Endothelial cell of umbilical vein (primary cell): ENCODE measurements around the gene NFKB1. TPM values are rescaled to one million over a fixed set of nuclear protein-coding genes. Genes with fewer than 3 reads are reported as not detected.

ENCODE experiments used
- BruUV-seq: library from RNA; stranded (reverse); fragments of 400-500 nt; replicated peaks from 2 replicates; lab custom pipeline; 2021; lab: Mats Ljungman, UMichigan
- CTCF ChIA-PET: fragments of 300-600, 350-600 bp; sonication (Branson Sonifier 250); formaldehyde crosslinking; loops from one replicate; lab custom pipeline; 2021; ENCODE audit warnings: antibody characterized with exemption, inconsistent platforms; lab: Charles Lee
- POLR2A ChIA-PET: fragments of 300-600, 350-600 bp; sonication (Branson Sonifier 250); formaldehyde crosslinking; loops from one replicate; lab custom pipeline; 2021; ENCODE audit warnings: antibody characterized with exemption, inconsistent platforms; lab: Charles Lee
- DNase-seq: peaks from one replicate; pipeline ENCODE4 v3.0.0-alpha.2; 2011; ENCODE audit warnings: low read depth, low spot score
- FAIRE-seq: peaks from 2 replicates; lab custom pipeline; 2011; peaks lifted over from hg19 to GRCh38; lab: Jason Lieb, UNC
- H2AFZ ChIP-seq: 2 replicates; pipeline ENCODE4 v1.6.0; 2012; ENCODE audit warnings: low read depth, low read length, control low read depth, inconsistent platforms
- H3K27ac ChIP-seq: 2 replicates; pipeline ENCODE4 v1.5.1; 2011; ENCODE audit warnings: low read depth, mild to moderate bottlenecking, control low read depth, low read length, moderate library complexity; ENCODE audit not compliant: insufficient read depth
- H3K27me3 ChIP-seq, 2 experiments: 2 replicates each; pipeline versions ENCODE4 v1.6.0 to v1.6.1; 2011; ENCODE audit warnings: low read length in 2 of 2, mixed read lengths in 1 of 2; ENCODE audit not compliant: control insufficient read depth in 2 of 2, insufficient read depth in 2 of 2
- H3K36me3 ChIP-seq, 2 experiments: 2 replicates in 1 of 2; 3 replicates in 1 of 2; pipeline ENCODE4 v1.5.1; 2011; ENCODE audit warnings: low read length in 2 of 2, mild to moderate bottlenecking in 1 of 2, moderate library complexity in 1 of 2; ENCODE audit not compliant: control insufficient read depth in 2 of 2, insufficient read depth in 2 of 2; ENCODE audit errors: extremely low read depth in 1 of 2
- H3K4me1 ChIP-seq: 3 replicates; pipeline ENCODE4 v1.5.1; 2011; ENCODE audit warnings: mild to moderate bottlenecking, low read length; ENCODE audit not compliant: control insufficient read depth, insufficient read depth; ENCODE audit errors: extremely low read depth
- H3K4me2 ChIP-seq: 2 replicates; pipeline ENCODE4 v1.6.1; 2011; ENCODE audit warnings: low read length, control low read depth, mixed read lengths; ENCODE audit not compliant: insufficient read depth
- H3K4me3 ChIP-seq, 3 experiments: fragments of 200-600 bp in 1 of 3; sonication (generic), shearing (Covaris generic) in 1 of 3; replicated peaks in 1 of 3; 2 replicates each; pipeline ENCODE4 v1.5.1; 2011 to 2016; ENCODE audit warnings: control low read depth in 3 of 3, low read length in 3 of 3, mild to moderate bottlenecking in 2 of 3, inconsistent platforms in 1 of 3, low read depth in 1 of 3, moderate library complexity in 1 of 3; ENCODE audit not compliant: insufficient read depth in 1 of 3
- H3K79me2 ChIP-seq: 2 replicates; pipeline ENCODE4 v1.6.0; 2012; ENCODE audit warnings: low read length, inconsistent platforms; ENCODE audit not compliant: control insufficient read depth, insufficient read depth
- H3K9ac ChIP-seq: replicated peaks from 2 replicates; pipeline ENCODE3; 2011; ENCODE audit warnings: low read length, control low read depth; ENCODE audit not compliant: insufficient read depth; ENCODE audit errors: extremely low read depth
- H3K9me1 ChIP-seq: replicated peaks from 3 replicates; pipeline ENCODE4 v1.6.0; 2011; ENCODE audit warnings: mild to moderate bottlenecking, low read length; ENCODE audit not compliant: control insufficient read depth, insufficient read depth; ENCODE audit errors: extremely low read depth
- H3K9me3 ChIP-seq: replicated peaks from 2 replicates; pipeline ENCODE4 v1.5.1; 2012; ENCODE audit warnings: low read length, inconsistent platforms; ENCODE audit not compliant: control insufficient read depth, insufficient read depth
- H4K20me1 ChIP-seq: replicated peaks from 2 replicates; pipeline ENCODE3; 2011; ENCODE audit warnings: mild to moderate bottlenecking, low read length; ENCODE audit not compliant: control insufficient read depth, insufficient read depth; ENCODE audit errors: extremely low read depth
- EZH2 ChIP-seq: IDR thresholded peaks from 2 replicates; pipeline ENCODE4 v1.6.1; 2012; ENCODE audit warnings: borderline replicate concordance, low read depth, mild to moderate bottlenecking, moderate library complexity, low read length, inconsistent platforms; ENCODE audit not compliant: severe bottlenecking
- FOS ChIP-seq: IDR thresholded peaks from 2 replicates; pipeline ENCODE4 v1.6.1; 2011; ENCODE audit warnings: mild to moderate bottlenecking, low read length, moderate library complexity, borderline replicate concordance; ENCODE audit not compliant: insufficient read depth
- GATA2 ChIP-seq: IDR thresholded peaks from 2 replicates; pipeline ENCODE4 v1.7.0; 2011; ENCODE audit warnings: low read depth, mild to moderate bottlenecking, moderate library complexity, mixed read lengths, low read length; ENCODE audit not compliant: insufficient read length, insufficient read depth
- JUN ChIP-seq: IDR thresholded peaks from 2 replicates; pipeline ENCODE4 v1.6.1; 2011; ENCODE audit warnings: borderline replicate concordance, low read depth; ENCODE audit not compliant: insufficient read length, insufficient read depth
- MYC ChIP-seq: IDR thresholded peaks from one replicate; pipeline ENCODE4 v1.6.1; 2011; ENCODE audit warnings: mild to moderate bottlenecking, low read depth, low read length
- POLR2A ChIP-seq: IDR thresholded peaks from 2 replicates; pipeline ENCODE4 v1.6.1; 2012; ENCODE audit warnings: low read depth, mild to moderate bottlenecking, control low read depth, low read length
- POLR2AphosphoS5 ChIP-seq: IDR thresholded peaks from 2 replicates; pipeline ENCODE4 v1.6.1; 2012; ENCODE audit warnings: low read depth, mild to moderate bottlenecking, control low read depth, low read length, moderate library complexity; ENCODE audit not compliant: insufficient read depth
- dilution Hi-C: fragments of 300-500 bp; cut with MboI; formaldehyde crosslinking; loops from one replicate; pipeline ENCODE4 v1.15.0; 2019; ENCODE audit warnings: low sequenced_read_pairs; ENCODE audit not compliant: extremely low pct_ligation_motif_present
- intact Hi-C: fragments of 100-400 bp; cut with micrococcal nuclease; formaldehyde crosslinking; loops from one replicate; pipeline ENCODE4 v1.10.0; 2022
- polyA plus RNA-seq, 4 experiments: library from polyadenylated mRNA; depleted of rRNA in 3 of 4; stranded (reverse) in 3 of 4; unstranded in 1 of 4; fragments of >200 nt; gene quantifications; 2 replicates each; pipeline versions ENCODE4 v1.2.1 to v1.2.3, GENCODE V29; 2011 to 2012; ENCODE audit warnings: missing spikeins in 1 of 4
- total RNA-seq: library from RNA; stranded (reverse); gene quantifications from 2 replicates; pipeline ENCODE4 v1.2.3, GENCODE V29; 2021
- TF ChIP-seq, protein P1 (sequence below), 2 donors: IDR thresholded peaks; 1 replicate in 1 of 2; 2 replicates in 1 of 2; pipeline ENCODE4 v1.5.1; 2011; ENCODE audit warnings: low read length in 2 of 2, mild to moderate bottlenecking in 2 of 2, moderate library complexity in 2 of 2, control low read depth in 1 of 2, inconsistent platforms in 1 of 2, low read depth in 1 of 2; ENCODE audit not compliant: insufficient read depth in 1 of 2; ENCODE audit errors: extremely low read depth in 1 of 2
- TF ChIP-seq, protein P2 (sequence below): IDR thresholded peaks from 2 replicates; pipeline ENCODE4 v1.6.1; 2011; ENCODE audit not compliant: insufficient read depth, insufficient read length

Gene NFKB1
- total and polyA plus RNA-seq, 2 donors (not counting 3 experiments of a cell fraction or from before 2014, with no cell fraction given): 21.3 to 41.4 TPM

DNA sequence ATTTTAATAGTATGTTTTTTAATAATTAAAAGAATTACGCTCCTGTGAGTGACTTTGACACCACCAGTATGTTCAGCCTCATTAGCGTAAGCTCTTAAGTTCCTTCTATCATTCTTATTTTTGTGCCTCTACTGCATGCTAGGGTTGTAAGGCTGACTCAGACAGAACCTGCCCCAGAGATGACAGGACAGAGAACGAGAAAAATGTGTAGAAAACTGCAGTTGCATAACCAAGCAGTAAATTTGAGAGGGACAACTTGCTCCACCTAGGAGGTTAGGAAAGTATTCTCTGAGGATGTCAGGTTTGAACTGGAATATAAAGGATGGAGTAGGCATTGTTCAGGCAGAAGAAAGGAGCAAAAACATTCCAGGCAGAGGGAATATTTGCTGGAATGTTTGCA is 98.7 kb downstream of the NFKB1 start:
- H4K20me1 ChIP-seq: no peaks in the 10 kb centered on the region
- no peak overlapping the region for H3K4me2 ChIP-seq
- no peaks in the 10 kb centered on the region for H3K79me2 ChIP-seq
- TF ChIP-seq EZH2 (no peak), POLR2A (no peak), GATA2 (no peak), MYC (no peak), POLR2AphosphoS5 (no peak), JUN (no peak), FOS (no peak)
- TF ChIP-seq, protein P1, sequence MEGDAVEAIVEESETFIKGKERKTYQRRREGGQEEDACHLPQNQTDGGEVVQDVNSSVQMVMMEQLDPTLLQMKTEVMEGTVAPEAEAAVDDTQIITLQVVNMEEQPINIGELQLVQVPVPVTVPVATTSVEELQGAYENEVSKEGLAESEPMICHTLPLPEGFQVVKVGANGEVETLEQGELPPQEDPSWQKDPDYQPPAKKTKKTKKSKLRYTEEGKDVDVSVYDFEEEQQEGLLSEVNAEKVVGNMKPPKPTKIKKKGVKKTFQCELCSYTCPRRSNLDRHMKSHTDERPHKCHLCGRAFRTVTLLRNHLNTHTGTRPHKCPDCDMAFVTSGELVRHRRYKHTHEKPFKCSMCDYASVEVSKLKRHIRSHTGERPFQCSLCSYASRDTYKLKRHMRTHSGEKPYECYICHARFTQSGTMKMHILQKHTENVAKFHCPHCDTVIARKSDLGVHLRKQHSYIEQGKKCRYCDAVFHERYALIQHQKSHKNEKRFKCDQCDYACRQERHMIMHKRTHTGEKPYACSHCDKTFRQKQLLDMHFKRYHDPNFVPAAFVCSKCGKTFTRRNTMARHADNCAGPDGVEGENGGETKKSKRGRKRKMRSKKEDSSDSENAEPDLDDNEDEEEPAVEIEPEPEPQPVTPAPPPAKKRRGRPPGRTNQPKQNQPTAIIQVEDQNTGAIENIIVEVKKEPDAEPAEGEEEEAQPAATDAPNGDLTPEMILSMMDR (IDR thresholded peaks at IDR 0.05; ENCODE audit: extremely low read depth in 1 of 2, insufficient read depth in 1 of 2, low read depth in 1 of 2, low read length in 2 of 2): no peak
- TF ChIP-seq, protein P2, sequence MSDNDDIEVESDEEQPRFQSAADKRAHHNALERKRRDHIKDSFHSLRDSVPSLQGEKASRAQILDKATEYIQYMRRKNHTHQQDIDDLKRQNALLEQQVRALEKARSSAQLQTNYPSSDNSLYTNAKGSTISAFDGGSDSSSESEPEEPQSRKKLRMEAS: no peak
- H3K9ac ChIP-seq: no peak overlapping the region
- no peaks in the 10 kb centered on the region for H3K27me3 ChIP-seq
- H3K9me1 ChIP-seq: no peaks in the 10 kb centered on the region
- no peaks in the 10 kb centered on the region for H3K9me3 ChIP-seq
- peaks cover 16 to 29% of the 10 kb centered on the region in 2 experiments for H3K36me3 ChIP-seq
- FAIRE-seq: no peak
- intact Hi-C loops: no loop called here
- no TSS peak for BruUV-seq
- H3K27ac ChIP-seq: no peak overlapping the region
- H2AFZ ChIP-seq: no peak overlapping the region
- no peak for DNase-seq
- H3K4me3 ChIP-seq: no peak overlapping the region
- POLR2A ChIA-PET: no interaction called here
- dilution Hi-C loops: no loop called here
- no peaks in the 10 kb centered on the region for H3K4me1 ChIP-seq
- CTCF ChIA-PET: interaction anchor here (0.7 to 1.5 kb wide), 3 partner anchors 9 to 151 kb away, joined by 3 to 4 read pairs (median 4); no protein-coding TSS in a partner anchor
